CD4-positive, alpha-beta T cell treated with Interleukin-10 for 1 hour (primary cell): ENCODE measurements around the gene ARHGAP5.

ENCODE experiments used
- DNase-seq: peaks from one replicate; pipeline ENCODE4 v3.0.0-alpha.2; 2020

The ARHGAP5 gene

DNA sequence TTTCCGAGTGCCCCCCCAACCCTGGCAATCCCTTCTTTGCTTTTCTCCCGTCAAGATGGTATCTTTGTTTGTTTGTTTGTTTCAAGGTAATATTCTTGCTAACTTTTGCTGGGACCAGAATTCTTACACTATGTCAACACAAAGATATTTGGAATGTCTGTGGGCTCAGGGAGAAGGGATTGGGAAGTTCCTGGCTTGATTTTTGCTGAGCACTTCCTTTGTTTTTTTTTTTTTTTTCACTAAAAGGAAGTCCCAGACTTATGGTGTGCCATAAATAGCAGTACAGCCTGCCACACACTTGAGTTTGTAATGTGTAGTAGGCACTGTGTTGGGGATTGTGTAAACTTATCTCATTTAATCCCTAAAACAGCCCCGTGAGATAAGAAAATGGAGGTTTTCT is 113.6 kb downstream of the ARHGAP5 start:
- DNase-seq: no peak

DNA sequence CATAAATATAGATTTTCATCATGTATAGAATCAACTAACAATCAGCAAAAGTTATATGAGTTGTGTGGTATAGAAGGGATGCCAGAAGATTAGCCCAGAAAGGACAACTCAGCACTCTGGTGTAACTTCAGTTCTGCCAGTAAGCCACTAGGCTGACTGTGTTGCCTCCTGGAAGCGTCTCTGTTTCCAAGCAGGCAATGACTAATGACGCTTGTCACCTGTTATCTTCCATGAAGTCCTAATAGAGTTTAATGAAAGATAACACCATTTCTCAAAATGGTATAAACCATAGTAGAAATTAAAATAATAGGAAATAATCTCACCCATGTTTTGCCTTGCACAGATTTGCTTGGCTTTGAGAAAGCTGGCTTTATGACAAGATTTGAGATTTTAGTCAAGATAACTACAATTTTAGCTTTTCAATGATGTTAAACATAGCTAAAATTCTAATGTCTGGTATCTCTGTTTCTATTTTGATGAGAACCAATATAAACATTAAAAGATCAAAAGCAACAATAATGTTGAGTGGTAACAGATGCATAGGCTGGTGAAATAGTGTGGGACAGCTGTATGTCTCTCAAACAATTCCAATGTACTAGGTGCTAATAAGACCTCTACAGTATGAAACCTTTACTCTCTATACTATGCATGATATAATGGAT is 115.7 kb downstream of the ARHGAP5 start:
- no peak for DNase-seq

DNA sequence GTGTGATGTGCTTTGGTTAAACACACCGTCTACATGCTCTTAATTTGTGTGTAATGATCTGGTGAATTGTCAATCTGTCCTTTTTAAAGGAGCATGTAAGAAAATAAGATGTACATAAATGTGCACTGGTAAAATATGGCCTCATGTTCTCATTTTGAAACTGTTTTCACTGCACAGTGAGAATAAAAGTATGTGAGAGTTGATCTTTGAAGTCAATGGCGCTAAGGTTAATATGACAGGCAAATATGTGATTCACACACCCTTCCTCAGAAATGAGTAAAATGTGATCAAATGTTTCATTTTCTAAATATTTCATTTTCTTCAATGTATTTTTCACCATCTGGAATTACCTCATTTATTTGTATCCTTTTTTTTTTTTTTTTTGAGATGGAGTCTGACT is 116.4 kb downstream of the ARHGAP5 start:
- no peak for DNase-seq

DNA sequence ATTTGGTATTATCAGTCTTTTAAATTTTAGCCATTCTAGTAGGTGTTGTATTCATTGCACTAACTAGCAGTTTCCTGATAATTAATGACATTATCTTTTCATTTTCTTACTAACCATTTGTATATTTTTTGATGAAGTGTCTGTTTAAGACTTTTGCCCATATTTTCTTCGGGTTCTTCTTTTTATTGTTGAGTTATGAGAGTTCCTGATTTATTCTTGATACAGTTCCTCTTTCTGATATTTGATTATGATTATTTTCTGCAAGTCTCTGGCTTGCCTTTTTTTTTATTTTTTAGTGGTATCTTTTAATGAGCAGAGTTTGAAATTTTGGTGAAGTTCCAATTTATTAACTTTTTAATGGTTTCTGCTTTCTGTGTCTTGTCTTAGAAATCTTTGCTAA is 118.5 kb downstream of the ARHGAP5 start:
- no peak for DNase-seq

DNA sequence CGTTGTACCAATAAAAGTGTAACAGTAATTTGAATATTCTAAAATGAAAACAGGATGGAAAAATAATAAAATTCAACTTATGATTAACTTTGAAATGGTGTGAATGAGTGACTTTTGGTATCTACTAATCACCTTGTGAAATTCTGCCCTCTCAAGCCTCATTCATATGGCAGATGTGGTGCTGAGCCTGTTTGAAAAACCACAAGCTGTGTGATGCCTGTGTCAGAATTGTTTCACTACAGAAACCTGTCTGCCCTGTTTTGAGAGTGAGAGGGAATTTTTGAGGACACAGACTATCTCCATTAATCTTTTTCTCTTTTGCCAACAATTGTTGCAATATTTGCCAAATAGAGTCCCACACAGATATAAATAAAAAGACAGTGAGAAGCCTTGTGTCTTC is 120.8 kb downstream of the ARHGAP5 start:
- no peak for DNase-seq

DNA sequence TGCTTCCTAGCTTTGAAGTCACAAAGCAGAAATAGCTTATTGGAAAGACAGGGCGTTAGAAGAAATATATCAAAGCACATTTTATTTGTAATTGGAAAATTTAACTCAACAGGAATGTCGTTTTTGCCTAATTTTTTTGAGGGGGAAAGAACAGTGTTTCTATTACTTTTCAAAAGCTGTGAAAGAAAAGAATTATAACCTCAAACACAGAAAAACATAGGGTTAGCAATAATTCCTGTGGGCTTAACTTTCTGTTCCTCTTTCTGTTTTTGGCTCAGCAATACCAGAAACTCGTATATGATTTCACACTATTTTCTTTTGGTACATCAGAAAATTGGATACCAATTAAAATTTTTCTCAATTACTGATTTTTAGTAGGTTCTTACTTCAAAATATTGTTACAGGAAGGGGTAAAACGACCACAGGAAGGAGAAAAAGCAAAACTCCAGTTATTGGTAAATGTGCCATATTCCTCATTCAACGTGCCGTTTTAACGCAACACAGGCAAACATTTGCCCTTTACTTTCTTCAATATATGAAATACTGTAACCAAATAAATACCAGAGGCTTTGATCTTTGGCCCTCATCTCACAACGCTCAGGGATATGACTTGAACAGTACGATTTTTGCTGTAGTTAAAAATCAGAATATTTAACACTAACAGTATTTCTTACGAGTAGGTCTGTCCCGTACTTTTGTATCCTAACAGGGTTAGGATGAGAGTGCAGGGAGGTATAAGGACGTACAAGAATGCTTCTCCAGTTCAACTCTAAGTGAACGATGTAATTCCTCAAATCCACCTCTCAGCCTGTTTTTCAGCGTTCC is 123.5 kb downstream of the ARHGAP5 start:
- no peak for DNase-seq

DNA sequence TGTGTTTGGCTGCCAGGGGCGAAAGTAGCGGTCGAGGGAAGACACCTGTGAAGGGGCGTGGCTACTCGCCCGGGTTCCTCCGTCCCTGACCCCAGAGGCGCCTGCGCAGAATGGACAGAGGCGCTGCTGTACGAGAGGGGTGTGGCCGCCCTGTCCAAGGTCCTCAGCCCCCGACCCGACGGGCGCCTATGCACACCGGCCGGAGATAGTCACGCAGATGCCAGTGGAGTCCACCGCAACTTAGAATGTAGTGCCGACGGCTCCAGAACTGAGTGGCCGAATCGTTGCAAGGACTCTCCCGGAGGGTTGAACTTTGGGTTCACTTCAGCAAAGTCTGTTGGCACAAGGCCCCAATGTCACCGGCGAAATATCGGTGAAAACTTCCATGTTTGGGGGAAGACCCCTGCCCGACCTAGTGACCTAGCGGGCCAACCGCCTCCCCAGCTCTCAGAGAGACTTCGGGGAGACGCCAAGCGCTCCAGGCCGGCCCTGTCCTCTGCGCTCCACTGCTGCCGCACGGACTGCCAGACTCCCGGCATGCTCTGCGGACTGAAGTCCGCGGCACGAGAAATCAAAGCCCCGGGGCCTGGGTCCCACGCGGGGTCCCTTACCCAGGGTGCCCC is 124.2 kb downstream of the ARHGAP5 start:
- peak; percentile 80 for DNase-seq

DNA sequence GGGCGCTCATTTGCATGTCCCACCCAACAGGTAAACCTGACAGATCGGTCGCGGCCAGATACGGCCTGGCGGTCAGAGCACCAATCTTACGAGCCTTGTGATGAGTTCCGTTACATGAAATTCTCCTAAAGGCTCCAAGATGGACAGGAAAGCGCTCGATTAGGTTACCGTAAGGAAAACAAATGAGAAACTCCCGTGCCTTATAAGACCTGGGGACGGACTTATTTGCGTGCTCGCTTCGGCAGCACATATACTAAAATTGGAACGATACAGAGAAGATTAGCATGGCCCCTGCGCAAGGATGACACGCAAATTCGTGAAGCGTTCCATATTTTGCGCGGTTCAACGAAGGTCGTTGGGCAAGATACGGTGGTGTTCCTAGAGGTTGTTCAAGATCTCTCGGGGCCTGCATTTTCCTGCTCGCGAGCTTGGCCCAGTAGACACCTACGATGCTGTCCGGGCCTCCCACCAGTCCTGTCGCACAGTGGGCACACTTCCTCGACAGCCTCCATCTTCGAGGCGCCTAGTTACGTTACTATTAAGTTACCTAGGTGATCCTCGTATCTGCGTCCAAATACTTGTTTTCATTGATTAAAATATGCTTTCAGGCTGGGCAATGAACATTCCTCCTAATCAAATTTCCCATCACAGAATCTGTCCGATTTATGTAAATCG is 124.8 kb downstream of the ARHGAP5 start, which contains the start of gene RNU6-7:
Gene RNU6-7 (plus strand): TSS at position 230 of the 675 bp plus-strand sequence.
- peak; percentile 69 for DNase-seq

DNA sequence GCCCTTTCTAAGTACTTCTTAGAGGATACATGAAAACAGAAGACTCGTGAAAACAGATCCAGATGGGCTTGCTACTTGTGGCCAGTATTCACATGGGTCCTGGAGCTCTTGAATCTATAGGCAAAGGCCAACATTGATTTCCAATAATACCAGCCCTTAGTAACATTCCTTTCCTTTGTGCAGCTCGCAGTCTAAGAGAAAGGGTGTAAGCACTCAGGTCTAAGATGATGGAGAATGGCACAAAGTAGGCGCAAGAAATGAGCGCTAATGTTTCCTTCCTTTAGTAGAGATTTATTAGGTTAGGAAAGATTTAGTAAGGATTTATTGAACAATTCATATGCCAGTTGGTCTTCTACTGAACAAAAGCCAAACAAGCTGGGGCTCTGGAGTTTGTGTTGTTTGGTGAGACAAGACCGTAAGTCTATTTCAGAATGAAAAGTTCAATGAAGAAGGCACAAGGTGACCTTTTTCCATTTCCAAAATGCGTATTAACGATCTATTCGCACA is 125.4 kb downstream of the ARHGAP5 start:
- peak; percentile 26 for DNase-seq

DNA sequence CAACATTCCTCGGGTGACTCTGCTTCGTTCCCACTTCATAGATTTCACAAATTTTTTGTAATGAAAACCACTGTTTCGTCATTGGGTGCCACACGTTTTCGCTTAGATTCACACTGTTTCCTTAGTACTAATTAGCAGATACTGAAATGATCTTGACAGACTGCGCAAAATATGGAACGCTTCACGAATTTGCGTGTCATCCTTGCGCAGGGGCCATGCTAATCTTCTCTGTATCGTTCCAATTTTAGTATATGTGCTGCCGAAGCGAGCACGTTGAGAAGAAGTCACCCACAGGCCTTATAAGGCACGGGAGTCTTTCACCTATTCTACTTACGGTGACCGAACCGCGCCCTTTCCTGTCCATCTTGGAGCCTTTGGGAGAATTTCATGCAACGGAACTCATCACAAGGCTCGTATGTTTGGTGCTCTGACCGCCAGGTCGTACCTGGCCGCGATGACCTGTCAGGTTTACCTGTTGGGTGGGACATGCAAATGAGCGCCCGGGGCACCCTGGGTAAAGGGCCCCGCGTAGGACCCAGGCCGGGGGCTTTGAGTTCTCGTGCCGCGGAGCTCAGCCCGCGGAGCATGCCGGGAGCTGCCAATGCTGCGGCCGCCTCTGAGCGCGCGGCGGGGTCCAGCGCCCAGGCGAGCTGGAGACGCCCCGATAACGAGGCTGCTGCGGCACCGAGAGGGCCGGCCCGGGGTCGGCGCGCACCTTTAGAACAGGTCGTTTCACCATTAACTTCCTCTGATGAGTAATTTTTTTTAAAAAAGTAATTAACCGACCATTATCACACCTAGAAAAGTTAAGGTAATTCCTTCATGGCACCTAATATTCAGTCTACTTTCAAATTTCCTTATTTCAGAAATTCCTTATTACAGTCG is 126.1 kb downstream of the ARHGAP5 start, which contains the start of gene RNU6-8:
Gene RNU6-8 (minus strand): TSS at position 272 of the 885 bp plus-strand sequence.
- DNase-seq: peak; percentile 90

DNA sequence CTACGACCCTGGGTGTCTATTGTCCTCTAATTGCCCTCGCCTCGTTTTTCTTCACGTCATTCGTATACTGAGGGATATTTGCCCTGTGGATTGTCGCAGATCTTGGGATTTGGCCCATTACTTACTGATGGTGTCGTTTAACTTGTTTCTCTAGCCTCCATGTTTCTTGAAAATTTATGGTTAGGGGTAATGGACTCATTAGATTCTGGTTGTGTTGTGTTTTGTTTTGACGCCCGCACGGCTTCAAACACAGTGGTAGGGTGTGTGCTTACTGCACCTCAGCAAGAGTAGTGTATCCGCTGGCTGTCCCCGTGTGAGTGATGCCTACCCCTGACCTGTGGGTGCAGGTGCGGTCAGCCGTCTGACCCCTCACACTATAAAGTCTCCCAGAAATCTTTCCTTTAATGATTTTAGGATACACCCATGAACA is 126.8 kb downstream of the ARHGAP5 start:
- peak; percentile 23 for DNase-seq

DNA sequence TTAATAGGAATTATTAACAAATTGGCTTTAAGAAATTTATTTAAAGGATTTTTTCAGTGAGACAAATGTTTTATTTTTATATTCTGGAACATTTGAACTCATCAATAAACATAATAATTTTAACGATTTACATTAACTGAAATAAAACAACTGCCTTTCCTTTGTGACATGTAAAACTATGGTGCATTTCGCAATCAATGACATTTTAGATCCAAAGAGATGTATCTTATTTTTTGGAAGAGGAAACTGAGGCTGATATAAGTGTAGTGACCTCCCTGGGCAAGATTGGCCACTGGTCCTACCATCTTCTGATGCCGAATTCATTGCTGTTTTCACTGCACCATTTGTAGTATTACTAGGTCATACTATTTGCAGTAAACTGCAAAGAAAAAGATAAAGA is 128.4 kb downstream of the ARHGAP5 start:
- no peak for DNase-seq

DNA sequence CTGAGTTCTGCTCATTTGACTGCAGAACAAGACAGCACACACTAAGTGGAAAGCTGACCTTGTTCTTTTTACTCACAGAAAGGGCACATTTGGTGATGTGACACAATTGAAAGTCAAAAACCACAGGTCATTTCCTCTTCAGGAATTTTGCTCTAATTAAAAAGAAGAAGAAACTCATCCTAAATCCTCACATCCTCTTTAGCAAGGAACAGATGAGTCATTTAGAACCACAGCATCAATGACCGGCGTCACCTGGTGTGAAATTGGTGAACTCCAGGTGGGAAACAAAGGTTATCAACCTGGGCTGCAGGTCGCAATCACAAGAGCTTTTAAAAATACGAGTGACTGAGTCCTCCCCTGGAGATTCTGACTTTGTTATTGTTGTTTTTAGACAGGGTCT is 128.9 kb downstream of the ARHGAP5 start:
- peak; percentile 9 for DNase-seq

DNA sequence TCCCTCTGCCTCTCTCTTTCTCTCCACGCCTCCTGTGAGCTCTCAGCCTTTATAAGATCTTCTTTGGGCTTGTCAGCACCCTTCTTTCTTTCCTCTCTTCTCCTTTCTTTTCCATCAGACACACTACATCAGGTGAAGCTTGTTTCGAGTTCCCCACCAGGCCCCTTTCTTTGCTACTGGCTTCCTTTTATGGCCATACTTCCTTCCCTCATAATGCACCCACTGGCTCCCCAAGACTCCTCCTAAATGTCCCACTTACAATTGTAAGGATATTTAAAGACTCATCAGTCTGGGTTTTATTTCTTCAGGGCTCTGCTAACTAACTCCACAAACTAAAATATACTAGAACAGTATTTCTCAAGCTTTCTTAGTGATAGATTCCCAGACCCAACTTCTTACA is 129.4 kb downstream of the ARHGAP5 start:
- no peak for DNase-seq

DNA sequence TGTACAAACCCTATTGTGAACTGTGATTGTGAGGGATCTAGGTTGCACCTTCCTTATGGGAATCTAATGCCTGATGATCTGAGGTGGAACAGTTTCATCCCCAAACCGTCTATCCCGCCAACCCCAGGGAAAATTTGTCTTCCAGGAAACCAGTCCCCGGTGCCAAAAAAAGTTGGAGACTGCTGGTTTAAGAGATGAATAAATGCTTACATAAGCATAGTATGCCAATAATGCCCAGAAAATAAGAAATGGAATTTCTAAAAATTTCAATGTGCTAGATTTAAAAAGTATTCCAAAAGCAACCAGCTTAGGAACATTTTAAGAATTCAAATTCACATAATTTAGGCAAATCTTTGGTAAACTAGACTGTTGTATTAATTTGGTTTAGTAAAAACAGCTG is 131.4 kb downstream of the ARHGAP5 start:
- DNase-seq: no peak
